Forelimb muscle (tissue), 1 donor: ENCODE measurements around the gene TJP1. TPM values are rescaled to one million over a fixed set of nuclear protein-coding genes. Genes with fewer than 3 reads are reported as not detected.
"Not testable (repeated sequence)": the region's sequence is repeated elsewhere in the genome, so short reads cannot be mapped to it uniquely, and the experiment has no call there.

Experiments
- DNase-seq: peaks from one replicate; pipeline ENCODE4 v3.0.0-alpha.2; 2013; ENCODE audit warnings: low read depth
- polyA plus RNA-seq: library from polyadenylated mRNA; unstranded; fragments of 120-200 nt; gene quantifications from one replicate; pipeline ENCODE4 v1.2.1, GENCODE V29; 2013; ENCODE audit not compliant: insufficient read length

The TJP1 gene
- polyA plus RNA-seq, 1 donor, result 41.5 TPM

- DNase-seq, result no peak
These were observed 65.7 kb downstream of the TJP1 start for GRCh38 chr15:29756358-29757267.

GRCh38 chr15:29754009-29754408, 68.3 kb downstream of the TJP1 start:
- not testable (repeated sequence) for DNase-seq

GRCh38 chr15:29753506-29753905, 68.8 kb downstream of the TJP1 start:
- DNase-seq, result no peak

- DNase-seq, result no peak
These were observed 71.5 kb downstream of the TJP1 start for GRCh38 chr15:29750754-29751153.

- DNase-seq, result no peak
These were observed 72.7 kb downstream of the TJP1 start for GRCh38 chr15:29749365-29750086.

GRCh38 chr15:29747837-29748417, 74.3 kb downstream of the TJP1 start:
- DNase-seq, result no peak

GRCh38 chr15:29743475-29743874, 78.8 kb downstream of the TJP1 start:
- no peak for DNase-seq

- DNase-seq, result no peak
These were observed 81.5 kb downstream of the TJP1 start for GRCh38 chr15:29740692-29741311.

GRCh38 chr15:29736744-29737020, 85.6 kb downstream of the TJP1 start:
- DNase-seq, result no peak

- no peak for DNase-seq
These were observed 86.1 kb downstream of the TJP1 start for GRCh38 chr15:29736012-29736743.

GRCh38 chr15:29734917-29735572, 87.2 kb downstream of the TJP1 start:
- no peak for DNase-seq

- no peak for DNase-seq
These were observed 90.4 kb downstream of the TJP1 start for GRCh38 chr15:29731865-29732264.

GRCh38 chr15:29730471-29730870, 91.8 kb downstream of the TJP1 start:
- not testable (repeated sequence) for DNase-seq

GRCh38 chr15:29728418-29728817, 93.8 kb downstream of the TJP1 start:
- DNase-seq, result no peak

- no peak for DNase-seq
These were observed 94.4 kb downstream of the TJP1 start for GRCh38 chr15:29727871-29728270.

- DNase-seq, result no peak
These were observed 95.7 kb downstream of the TJP1 start for GRCh38 chr15:29726553-29726952.

- DNase-seq, result no peak
These were observed 98.2 kb downstream of the TJP1 start for GRCh38 chr15:29724026-29724425.

- no peak for DNase-seq
These were observed 108.5 kb downstream of the TJP1 start for GRCh38 chr15:29713784-29714183.

GRCh38 chr15:29712149-29712885, 110.0 kb downstream of the TJP1 start:
- DNase-seq, result no peak

- DNase-seq, result no peak
These were observed 110.7 kb downstream of the TJP1 start for GRCh38 chr15:29711531-29711930.
